HG03045 (cell line): ENCODE measurements around the gene PLXNB1.
"Not testable (repeated sequence)": the region's sequence is repeated elsewhere in the genome, so short reads cannot be mapped to it uniquely, and the experiment has no call there.

ENCODE experiments used
- ATAC-seq: cut with Tn5 transposase; IDR thresholded peaks from one replicate; pipeline ENCODE4 v1.9.1; 2021; ENCODE audit warnings: mild to moderate bottlenecking, moderate library complexity; ENCODE audit not compliant: unreplicated experiment

The PLXNB1 gene

GRCh38 chr3:48405971-48406370 is 23.9 kb downstream of the PLXNB1 start:
- ATAC-seq = no peak

DNA sequence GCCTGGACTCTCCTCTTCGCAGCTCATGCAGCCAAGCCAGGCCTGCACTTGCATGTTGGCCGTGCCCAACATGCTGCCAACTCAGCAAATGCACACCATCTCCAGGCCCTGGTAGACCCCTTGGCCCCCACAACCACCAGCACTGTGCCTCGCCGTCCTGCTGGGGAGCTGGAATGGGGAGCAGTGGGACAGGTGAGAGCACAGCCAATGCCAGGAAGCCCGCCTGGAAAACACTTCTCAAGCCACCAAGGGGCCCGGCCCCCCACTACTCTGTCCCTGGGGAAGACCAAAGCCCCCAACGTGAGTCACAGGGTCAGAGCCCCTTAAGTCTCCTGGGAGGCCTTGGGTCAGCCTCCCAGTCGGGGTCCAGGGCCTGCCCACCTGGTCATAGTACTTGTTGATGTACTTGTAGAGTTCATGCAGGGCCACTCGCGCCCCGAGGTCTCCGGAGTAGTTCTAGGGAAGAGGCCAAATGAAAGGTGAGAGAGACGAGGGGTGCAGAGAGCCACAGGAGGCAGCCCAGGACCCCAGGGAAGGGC is 24.5 kb downstream of the PLXNB1 start:
- ATAC-seq = no peak

DNA sequence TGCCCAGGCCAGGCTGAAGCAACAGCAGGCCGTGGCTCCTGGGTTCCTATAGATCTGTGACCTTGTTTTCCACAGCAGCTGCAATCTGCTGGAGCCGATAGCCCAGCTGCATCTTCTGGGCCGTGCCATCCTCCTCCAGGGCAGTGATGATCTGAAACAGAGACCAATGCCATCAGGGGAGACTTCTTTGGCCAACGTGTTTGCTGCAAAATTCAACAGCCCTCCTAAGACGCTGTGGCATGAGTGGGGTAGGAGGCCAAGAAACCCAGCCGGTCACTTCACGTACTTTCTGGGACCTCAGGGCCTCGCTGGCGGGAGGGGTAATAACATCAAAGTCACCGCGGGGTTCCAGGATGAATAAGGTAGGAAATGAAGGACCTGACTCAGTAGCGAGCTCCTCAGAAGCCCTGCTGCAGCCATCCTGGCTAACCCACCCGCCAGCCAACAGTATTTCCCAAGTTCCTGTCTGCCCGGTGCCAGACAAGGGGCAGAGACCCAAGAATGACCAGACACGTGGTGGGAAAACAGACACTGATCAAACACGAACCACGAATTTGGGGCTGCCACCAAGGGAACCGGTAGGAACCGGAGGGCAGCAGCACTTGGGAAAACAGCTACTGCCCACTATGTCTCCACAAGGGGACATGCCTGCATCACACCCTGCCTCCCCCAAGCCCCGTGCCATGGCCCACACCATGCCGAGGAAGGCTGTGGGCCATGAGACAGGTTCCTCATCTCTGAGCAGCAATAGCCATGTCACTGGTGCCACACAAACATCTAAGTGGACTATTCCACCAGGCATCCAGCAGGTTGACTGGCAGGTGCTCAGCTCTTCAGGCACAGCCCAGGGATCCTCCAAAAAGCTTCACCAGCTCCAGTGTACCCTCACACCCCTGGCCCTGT is 25.2 kb downstream of the PLXNB1 start:
- ATAC-seq = no peak

DNA sequence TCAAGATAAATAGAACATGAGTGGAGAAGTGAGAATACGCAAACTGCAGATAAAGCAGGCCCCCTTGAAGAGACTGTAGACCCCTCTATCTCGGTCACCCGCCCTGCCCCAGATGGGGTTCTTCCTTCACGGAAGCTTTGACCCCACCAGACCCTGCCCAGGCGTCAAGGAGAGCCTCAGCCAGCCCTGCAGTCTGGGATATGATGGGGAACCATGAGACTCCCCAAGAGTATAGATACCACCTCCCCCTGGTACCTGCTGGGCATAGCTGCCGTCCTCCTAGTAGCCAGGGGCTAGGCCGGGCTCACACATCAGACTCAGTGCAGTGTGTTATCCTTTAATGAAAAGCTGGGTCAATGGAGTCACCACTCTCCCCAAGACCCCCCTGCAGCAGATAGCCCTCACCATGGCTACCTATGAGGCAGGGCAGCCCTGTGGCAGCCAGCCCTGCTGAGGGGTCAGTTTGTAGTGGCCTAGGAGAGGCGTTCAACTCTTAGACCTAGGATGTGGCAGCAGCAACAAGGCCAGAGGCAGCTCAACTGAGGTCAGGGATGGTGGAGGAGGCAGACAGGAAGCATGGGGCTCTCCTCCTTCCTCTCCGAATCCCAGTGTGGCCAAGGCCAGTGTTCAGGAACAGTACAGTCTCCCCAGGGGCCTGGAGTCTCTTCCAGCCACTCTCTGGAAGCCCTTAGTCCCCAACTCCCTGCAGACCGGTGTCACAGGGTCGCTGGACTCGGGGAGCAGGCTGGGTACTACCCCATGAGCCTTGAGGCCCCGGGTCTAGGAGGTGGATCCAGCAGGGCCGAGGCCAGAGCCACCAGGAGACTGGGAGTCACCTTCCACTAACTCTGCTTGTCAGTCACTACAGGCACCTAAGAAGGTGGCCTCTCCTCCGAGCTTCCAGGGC is 26.1 kb downstream of the PLXNB1 start:
- no peak for ATAC-seq

DNA sequence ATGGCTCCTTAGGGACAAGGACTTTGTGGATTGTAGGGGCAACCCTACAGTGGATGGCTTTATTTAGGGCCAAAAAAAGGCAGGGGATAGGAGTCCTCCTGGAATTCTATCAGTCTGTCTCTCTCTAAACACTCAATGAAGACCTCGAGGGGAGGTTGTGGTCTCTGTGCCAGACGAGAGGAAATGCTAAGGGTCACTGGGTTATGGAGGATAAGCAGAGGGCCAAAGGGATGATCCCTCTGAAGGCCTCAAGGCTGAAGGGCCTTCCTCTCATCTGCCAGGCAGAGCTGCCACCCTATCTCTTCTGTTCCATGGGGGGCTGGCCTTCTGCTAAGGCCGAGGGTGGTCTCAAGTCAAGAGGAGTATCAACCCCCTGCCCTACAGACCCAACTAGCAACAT is 27.0 kb downstream of the PLXNB1 start:
- ATAC-seq = no peak

GRCh38 chr3:48402281-48402732 is 27.6 kb downstream of the PLXNB1 start:
- no peak for ATAC-seq

- not testable (repeated sequence) for ATAC-seq
These were observed 28.4 kb downstream of the PLXNB1 start for GRCh38 chr3:48401434-48401901.

GRCh38 chr3:48400824-48401433 is 29.0 kb downstream of the PLXNB1 start:
- no peak for ATAC-seq

- ATAC-seq = no peak
These were observed 30.3 kb downstream of the PLXNB1 start for GRCh38 chr3:48399387-48400172.

- ATAC-seq = no peak
These were observed 31.0 kb downstream of the PLXNB1 start for GRCh38 chr3:48398701-48399386.

DNA sequence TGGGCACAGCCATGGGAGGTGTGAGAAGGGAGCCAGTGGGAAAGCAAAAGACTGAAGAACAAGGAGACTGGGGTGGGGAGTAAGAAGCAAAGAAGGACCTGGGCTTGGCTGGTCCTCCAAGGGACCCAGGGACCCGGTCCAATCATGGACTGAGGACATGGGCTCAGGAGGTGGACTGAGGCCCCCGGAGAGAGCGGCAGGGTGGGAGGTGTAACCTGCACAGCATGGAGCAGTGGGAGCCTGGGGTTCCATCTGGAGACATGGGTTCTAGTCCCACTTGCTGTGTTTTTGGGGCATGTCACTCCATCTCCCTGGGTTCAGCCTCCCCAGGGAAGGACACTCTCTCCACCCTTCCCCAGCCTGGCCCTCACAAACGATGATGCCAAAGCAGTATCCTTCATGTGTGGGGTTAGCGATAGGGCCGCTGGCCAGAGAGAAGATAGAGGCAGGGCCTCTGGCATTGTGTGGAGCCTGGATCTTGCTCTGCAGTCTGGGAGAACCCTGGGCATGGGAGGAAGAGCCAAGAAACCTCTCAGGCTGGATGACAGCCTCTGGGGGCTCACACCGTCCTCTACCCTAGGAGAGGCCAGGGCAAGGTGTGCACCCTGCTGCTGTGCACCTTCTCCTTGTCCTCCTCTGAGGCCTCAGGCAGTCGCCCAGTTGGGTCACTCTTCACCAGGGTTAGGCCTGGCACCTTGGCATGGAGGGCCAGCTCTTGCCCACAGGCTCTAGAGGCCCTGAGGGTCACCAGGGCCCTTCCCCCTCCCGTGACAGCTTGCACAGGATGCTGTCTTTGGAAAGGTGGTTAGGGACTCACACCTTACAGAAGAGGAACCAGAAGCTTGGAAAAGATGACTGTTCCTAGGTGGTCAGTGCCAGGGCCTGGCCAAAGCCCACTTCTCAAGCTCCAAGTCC is 31.9 kb downstream of the PLXNB1 start:
- no peak for ATAC-seq

DNA sequence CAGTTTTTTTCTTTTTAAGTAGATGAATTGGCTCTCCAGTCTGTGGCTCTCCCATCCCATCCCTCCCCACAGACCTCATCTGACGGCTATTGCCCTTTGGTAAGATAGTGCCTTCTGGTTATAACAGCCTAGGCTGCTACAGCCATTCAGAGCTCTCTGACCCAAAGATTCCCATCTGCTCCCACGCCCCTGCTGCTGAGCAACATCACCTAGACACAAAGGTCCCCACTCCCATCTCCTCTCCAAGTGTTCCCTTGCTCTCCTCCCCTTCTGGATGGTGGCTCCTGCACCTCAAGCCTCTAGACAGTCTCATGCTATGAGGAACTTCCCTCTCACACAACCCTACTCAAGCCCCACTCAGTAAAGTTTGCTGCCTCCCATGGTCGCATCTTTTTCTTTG is 34.2 kb downstream of the PLXNB1 start:
- ATAC-seq = no peak

DNA sequence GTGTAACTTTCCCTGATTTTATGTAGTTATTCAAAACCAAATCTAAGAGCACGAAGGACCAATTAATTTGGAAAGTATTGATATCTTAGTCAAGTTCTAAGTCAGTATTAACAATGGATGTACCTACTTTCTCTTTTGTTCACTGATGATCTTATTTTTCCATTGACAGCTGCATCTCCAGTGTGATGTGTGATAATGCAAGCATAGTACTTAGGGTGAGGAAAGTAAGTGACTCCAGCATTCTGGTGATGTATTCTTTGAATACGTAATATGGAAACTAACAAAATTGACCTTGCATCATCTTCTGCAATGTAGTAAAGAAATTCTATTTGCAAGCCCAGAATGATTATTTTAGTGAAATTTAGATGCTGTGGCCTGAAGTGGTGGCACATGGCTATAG is 35.5 kb downstream of the PLXNB1 start:
- ATAC-seq = no peak

DNA sequence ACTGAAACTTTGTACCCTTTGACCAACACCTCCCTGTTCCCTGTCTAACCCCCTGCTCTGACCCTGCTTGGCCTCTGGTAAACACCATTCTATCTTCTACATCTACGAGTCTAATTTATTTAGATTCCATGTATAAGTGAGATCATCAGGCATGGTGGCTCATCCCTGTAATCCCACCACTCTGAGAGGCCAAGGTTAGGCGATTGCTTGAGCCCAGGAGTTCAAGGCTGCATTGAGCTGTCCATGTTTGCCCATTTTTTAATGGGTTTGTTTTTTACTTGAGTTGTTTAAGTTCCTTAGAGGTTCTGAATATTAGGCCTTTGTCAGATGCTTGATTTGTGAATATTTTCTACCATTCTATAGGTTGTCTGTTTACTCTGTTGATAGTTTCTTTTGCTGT is 40.9 kb downstream of the PLXNB1 start:
- no peak for ATAC-seq

- no peak for ATAC-seq
These were observed 42.3 kb downstream of the PLXNB1 start for GRCh38 chr3:48387634-48388033.

DNA sequence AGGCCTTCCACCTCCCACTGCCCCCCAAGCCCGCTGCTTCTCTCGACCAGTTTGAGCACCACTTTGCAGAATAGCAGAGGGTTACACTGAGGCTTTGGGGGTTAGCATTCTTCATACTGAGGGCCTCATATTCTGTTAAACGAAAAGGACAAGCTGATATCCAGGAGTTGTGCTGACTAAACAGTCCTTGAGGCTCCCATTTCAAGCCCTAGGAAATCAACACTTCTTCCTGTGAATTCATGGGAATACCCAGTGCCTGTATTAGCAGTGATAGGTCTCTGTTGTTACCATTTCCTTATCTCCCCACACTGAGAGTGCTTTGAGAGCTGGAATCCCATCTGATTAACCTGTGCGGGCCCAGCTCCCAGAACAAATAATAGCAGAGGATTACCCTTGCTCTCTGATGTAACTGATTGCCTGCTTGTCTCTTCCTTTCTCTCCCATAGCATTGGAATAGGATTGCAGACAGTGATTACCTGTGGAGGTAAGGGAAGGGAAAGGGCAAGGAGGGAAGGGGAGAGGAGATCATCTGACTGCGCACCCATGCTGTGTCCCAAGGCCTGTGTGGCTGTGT is 56.9 kb downstream of the PLXNB1 start:
- no peak for ATAC-seq

GRCh38 chr3:48372377-48372770 is 57.5 kb downstream of the PLXNB1 start:
- ATAC-seq = no peak
